Subcutaneous adipose tissue (tissue), 4 donors: ENCODE measurements around the gene GRK1. TPM values are rescaled to one million over a fixed set of nuclear protein-coding genes. Genes with fewer than 3 reads are reported as not detected.

Experiments used
- total RNA-seq, 4 donors: library from RNA; depleted of rRNA; stranded (reverse); fragments of >200 nt; gene quantifications; one replicate each; pipeline ENCODE4 v1.1.0, GENCODE V29; 2016
- TF ChIP-seq, protein P1 (sequence below): fragments of 450-650 bp; IDR thresholded peaks from one replicate; pipeline ENCODE4 v1.5.1; 2016; ENCODE audit warnings: low read depth, mild to moderate bottlenecking, control low read depth, antibody characterized with exemption, moderate library complexity

Gene GRK1
- total RNA-seq, 4 donors from 2014 or later: not detected

DNA sequence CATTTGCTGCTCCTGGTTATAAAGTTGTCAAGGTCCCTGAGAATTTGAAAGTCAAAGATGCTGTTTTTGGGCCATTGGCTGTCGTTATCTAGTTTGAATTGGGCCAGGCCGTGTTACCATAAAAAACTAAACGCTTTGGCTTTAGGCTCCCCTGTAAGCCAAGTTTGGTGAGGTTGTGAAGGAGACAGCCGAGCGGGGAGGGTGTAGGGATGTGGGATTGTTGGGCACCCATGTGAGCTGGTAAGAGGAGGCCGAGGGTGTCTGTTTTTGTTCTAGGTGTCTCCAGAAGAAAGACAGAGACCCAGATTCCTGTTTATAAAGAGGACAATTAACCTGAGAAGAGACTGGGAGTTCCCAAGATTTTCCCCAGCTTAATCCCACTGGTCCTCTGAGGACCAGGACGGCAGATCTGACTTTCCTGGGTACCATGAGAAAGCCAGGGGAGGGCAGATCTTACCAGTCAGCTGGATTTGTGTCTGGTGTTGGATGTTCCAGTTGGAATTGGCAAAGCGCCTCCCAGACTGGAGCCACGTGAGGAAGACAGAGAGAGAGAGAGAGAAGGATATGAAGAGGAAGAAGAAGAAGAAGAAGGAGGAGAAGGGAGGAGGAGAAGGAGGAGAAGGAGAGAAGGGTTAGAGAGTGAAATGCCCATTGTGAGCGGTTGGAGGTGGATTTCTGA is 117.1 kb downstream of the GRK1 start:
- TF ChIP-seq, protein P1, sequence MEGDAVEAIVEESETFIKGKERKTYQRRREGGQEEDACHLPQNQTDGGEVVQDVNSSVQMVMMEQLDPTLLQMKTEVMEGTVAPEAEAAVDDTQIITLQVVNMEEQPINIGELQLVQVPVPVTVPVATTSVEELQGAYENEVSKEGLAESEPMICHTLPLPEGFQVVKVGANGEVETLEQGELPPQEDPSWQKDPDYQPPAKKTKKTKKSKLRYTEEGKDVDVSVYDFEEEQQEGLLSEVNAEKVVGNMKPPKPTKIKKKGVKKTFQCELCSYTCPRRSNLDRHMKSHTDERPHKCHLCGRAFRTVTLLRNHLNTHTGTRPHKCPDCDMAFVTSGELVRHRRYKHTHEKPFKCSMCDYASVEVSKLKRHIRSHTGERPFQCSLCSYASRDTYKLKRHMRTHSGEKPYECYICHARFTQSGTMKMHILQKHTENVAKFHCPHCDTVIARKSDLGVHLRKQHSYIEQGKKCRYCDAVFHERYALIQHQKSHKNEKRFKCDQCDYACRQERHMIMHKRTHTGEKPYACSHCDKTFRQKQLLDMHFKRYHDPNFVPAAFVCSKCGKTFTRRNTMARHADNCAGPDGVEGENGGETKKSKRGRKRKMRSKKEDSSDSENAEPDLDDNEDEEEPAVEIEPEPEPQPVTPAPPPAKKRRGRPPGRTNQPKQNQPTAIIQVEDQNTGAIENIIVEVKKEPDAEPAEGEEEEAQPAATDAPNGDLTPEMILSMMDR: no peak

DNA sequence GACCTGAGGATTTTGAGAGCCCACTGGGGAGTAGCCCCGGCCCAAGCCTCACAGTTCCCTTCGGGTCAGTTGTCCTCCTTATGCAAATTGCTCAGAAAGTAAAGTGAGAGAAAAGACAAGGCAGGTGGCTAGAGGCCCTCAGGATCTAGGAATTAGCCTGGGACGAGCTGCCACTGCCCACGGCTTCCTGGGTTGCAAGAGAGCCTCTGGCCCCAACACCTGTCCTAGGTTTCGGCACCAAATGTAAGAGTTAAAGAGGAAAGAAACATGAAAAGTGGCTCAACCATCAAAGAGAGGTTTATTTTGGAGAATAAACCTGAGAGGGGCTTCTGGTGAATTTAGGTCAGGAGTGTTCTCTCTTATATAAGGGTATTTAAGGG is 117.6 kb downstream of the GRK1 start:
- TF ChIP-seq, protein P1: no peak

DNA sequence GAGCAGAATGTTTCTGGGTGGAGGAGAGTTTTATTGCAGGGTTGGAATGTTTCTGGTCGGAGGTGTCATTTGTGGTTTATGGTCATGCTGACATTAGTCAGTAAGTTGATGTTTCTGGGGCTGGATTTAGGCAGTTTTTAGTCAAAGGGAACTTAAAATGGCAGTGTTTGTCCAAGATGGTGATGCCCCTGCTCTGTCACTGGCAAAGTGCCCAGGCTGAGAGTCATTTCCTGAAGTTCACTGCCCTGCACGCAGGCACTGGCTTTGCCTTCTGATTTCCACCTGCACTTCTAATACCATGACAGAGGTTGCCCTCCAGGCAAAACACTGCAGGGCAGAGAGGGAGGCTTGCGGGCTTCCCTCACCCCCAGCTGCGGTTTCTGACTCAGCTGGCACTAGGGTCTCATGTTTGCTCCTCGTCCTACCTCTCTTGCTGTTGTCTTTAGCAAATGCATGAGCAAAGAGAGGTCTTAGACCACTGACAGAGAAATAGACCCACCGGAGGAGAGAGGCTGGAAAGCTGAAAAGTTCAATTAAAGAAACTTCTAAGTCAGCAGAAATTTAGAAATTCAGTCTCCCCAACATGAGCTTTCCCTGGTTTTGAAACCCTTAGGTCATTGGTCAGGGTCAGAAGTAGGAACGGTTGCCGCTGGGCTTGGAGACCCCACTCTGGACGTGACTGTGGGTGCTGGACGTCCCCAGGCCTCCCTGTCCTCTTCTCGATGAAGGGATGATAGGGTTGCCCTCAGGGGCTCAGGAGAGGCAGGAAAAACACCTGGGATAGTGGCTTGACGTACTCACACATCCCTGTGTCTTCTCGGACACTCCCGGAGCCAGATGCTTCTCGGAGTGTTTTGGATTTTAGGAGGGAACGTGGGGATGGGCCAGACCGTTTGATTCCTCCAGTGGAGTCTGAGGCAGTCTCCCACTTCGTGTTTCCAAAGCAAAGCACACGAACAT is 118.3 kb downstream of the GRK1 start:
- TF ChIP-seq, protein P1: no peak

DNA sequence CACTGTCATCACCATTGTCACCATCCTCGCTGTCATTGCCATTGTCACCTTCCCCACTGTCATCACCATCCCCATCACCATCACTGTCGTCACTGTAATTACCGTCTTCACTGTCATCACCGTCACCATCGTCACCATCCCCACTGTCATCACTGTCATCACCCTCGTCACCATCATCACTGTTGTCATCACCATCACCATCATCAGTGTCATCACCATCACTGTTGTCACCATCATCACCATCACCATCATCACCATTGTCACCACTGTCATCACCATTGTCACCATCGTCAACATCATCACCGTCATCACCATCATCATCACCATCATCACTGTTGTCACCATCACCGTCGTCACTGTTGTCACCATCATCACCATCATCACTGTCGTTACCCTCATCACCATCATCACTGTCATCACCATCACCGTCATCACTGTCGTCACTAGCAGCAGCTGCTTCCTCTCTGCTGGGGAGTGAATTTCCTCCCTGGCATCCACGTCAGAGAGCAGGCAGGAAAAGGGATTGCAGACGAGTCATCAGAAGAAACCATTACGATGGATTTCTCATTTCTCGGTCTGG is 119.3 kb downstream of the GRK1 start:
- TF ChIP-seq, protein P1: no peak

Other genes starting within 250 kb of the GRK1 start
- 1 to 10 TPM; 2.2 to 5.3 (median 2.9) TPM for gene ADPRHL1, start 213.7 kb upstream of the GRK1 start, total RNA-seq
- gene DCUN1D2, start 176.5 kb upstream of the GRK1 start, total RNA-seq: 10 to 100 TPM; 15.1 to 22.2 (median 18.8) TPM
- 10 to 100 TPM; 26.2 to 59.5 (median 27.8) TPM for gene TFDP1, start 82.5 kb upstream of the GRK1 start, total RNA-seq
- gene ATP4B, start 9.0 kb upstream of the GRK1 start, total RNA-seq: not detected
- gene TMEM255B, start 92.0 kb downstream of the GRK1 start, total RNA-seq: 10 to 100 TPM in 1 of 4 donors, 1 to 10 TPM in 3; 1.5 to 19.2 (median 5.2) TPM
- gene GAS6, start 196.9 kb downstream of the GRK1 start, total RNA-seq: 100 to 1,000 TPM in 2 of 4 donors, 10 to 100 TPM in 2; 34.5 to 148 (median 79.7) TPM